ENCODE results near the gene TSC22D1.

- peak; percentile 39 for TF ChIP-seq CTCF (IDR thresholded peaks at IDR 0.05; ENCODE audit: poor library complexity, severe bottlenecking)
- TF ChIP-seq REST (IDR thresholded peaks at IDR 0.05; ENCODE audit: borderline replicate concordance): no peak
- TF ChIP-seq EP300 (conservative IDR thresholded peaks at IDR 0.05; ENCODE audit: poor library complexity, severe bottlenecking): no peak
- TF ChIP-seq POLR2AphosphoS5 (IDR thresholded peaks at IDR 0.05): no peak
- no peak for TF ChIP-seq TAF1 (IDR thresholded peaks at IDR 0.05; ENCODE audit: low read depth)
- no peak for TF ChIP-seq EZH2 (IDR thresholded peaks at IDR 0.05; ENCODE audit: borderline replicate concordance, insufficient read depth, low read length, poor library complexity, severe bottlenecking)
- no peak for TF ChIP-seq SMC3 (conservative IDR thresholded peaks at IDR 0.05; ENCODE audit: poor library complexity)
Observed at GRCh38 chr13:44438234-44438579, 137.9 kb downstream of the TSC22D1 start.

Measured in neural cell (in vitro differentiated cells).